MM.1S (cell line): ENCODE measurements around the gene RELN.

Source experiments
- EZH2 ChIP-seq: fragments of 300-600 bp; sonication (generic); optimal IDR thresholded peaks from 2 replicates; pipeline ENCODE3; 2017; ENCODE audit warnings: low read depth, mild to moderate bottlenecking, antibody characterized with exemption, low read length, mixed read lengths
- EZH2phosphoT487 ChIP-seq: fragments of 300-600 bp; sonication (generic); IDR thresholded peaks from 2 replicates; pipeline ENCODE4 v1.6.1; 2018; ENCODE audit warnings: antibody characterized with exemption, low read length
- TF ChIP-seq, protein P1 (sequence below): fragments of 300-600 bp; sonication (generic); IDR thresholded peaks from 2 replicates; pipeline ENCODE4 v1.5.1; 2016; ENCODE audit warnings: antibody characterized with exemption, low read length, mixed read lengths

DNA sequence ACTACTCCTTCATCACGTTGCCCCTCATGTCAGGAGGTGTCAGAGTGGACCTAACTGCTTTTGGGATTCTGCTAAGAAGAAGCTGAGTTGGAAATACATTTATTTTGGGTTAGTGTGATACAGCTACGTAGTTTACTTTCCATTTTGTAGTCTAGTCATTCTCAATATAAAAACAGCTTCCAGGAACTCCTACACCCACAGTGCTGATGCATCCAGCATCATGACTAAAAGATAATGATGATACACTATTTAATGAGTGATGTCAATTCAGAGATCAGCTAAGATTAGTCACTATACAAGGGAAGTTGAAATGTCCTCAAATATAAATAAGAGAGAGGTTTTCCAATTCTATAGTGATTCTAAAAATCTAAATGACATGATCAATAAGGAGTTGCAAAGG, 279.2 kb downstream of the RELN start:
- TF ChIP-seq, protein P1, sequence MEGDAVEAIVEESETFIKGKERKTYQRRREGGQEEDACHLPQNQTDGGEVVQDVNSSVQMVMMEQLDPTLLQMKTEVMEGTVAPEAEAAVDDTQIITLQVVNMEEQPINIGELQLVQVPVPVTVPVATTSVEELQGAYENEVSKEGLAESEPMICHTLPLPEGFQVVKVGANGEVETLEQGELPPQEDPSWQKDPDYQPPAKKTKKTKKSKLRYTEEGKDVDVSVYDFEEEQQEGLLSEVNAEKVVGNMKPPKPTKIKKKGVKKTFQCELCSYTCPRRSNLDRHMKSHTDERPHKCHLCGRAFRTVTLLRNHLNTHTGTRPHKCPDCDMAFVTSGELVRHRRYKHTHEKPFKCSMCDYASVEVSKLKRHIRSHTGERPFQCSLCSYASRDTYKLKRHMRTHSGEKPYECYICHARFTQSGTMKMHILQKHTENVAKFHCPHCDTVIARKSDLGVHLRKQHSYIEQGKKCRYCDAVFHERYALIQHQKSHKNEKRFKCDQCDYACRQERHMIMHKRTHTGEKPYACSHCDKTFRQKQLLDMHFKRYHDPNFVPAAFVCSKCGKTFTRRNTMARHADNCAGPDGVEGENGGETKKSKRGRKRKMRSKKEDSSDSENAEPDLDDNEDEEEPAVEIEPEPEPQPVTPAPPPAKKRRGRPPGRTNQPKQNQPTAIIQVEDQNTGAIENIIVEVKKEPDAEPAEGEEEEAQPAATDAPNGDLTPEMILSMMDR, result no peak
- TF ChIP-seq EZH2phosphoT487 (no peak), EZH2 (no peak)
